Smooth muscle cell (in vitro differentiated cells): ENCODE results near the gene AGL. TPM values are rescaled to one million over a fixed set of nuclear protein-coding genes. Genes with fewer than 3 reads are reported as not detected.

Experiments
- DNase-seq: peaks from one replicate; lab custom pipeline; 2025; ENCODE audit not compliant: unreplicated experiment; lab: John Stamatoyannopoulos, UW
- H2AFZ ChIP-seq: fragments of 200-600 bp; sonication (generic); 2 replicates; pipeline ENCODE4 v1.6.0; 2016; ENCODE audit warnings: antibody characterized with exemption, low read depth, mild to moderate bottlenecking
- H3F3A ChIP-seq: fragments of 200-600 bp; sonication (generic); 2 replicates; pipeline ENCODE4 v1.6.0; 2017; ENCODE audit warnings: antibody characterized with exemption, low read depth
- H3K27ac ChIP-seq: fragments of 200-600 bp; sonication (generic); 2 replicates; pipeline ENCODE4 v1.5.1; 2016; ENCODE audit warnings: low read depth, mild to moderate bottlenecking
- H3K27me3 ChIP-seq: fragments of 200-600 bp; sonication (generic); 2 replicates; pipeline ENCODE4 v1.6.1; 2016; ENCODE audit warnings: low read depth, mild to moderate bottlenecking
- H3K36me3 ChIP-seq: fragments of 200-600 bp; sonication (generic); 2 replicates; pipeline ENCODE4 v1.5.1; 2016; ENCODE audit warnings: low read depth
- H3K4me1 ChIP-seq: fragments of 200-600 bp; sonication (generic); 2 replicates; pipeline ENCODE4 v1.5.1; 2016; ENCODE audit warnings: low read depth
- H3K4me2 ChIP-seq: fragments of 200-600 bp; sonication (generic); 2 replicates; pipeline ENCODE4 v1.6.0; 2016; ENCODE audit warnings: mild to moderate bottlenecking
- H3K4me3 ChIP-seq: fragments of 200-600 bp; sonication (generic); 2 replicates; pipeline ENCODE4 v1.5.1; 2016; ENCODE audit warnings: mild to moderate bottlenecking
- H3K79me2 ChIP-seq: fragments of 200-600 bp; sonication (generic); 2 replicates; pipeline ENCODE4 v1.6.0; 2016; ENCODE audit warnings: low read depth, mild to moderate bottlenecking
- H3K9ac ChIP-seq: fragments of 200-600 bp; sonication (generic); 2 replicates; pipeline ENCODE4 v1.6.0; 2016; ENCODE audit warnings: low read depth
- H3K9me3 ChIP-seq: fragments of 200-600 bp; sonication (generic); replicated peaks from 2 replicates; pipeline ENCODE4 v1.5.1; 2016; ENCODE audit warnings: low read depth
- H4K20me1 ChIP-seq: fragments of 200-600 bp; sonication (generic); 2 replicates; pipeline ENCODE4 v1.6.0; 2016; ENCODE audit warnings: low read depth
- CTCF ChIP-seq: fragments of 200-600 bp; sonication (generic); IDR thresholded peaks from 2 replicates; pipeline ENCODE4 v1.5.1; 2017; ENCODE audit warnings: borderline replicate concordance, mild to moderate bottlenecking, antibody characterized with exemption; ENCODE audit not compliant: insufficient read depth, poor library complexity, severe bottlenecking
- WGBS: methylation state at CpG from one replicate; pipeline ENCODE4 v1.1.7; 2016; ENCODE audit warnings: low lambda C conversion rate; 5-methylcytosine and 5-hydroxymethylcytosine counted together
- polyA plus RNA-seq: library from polyadenylated mRNA; unstranded; fragments of >200 nt; fragmentation: Nextera tagmentation; extraction: Ambion mirVana; gene quantifications from 2 replicates; pipeline ENCODE4 v1.2.1, GENCODE V29; 2016
- total RNA-seq: library from RNA; depleted of rRNA; stranded (reverse); fragments of >200 nt; gene quantifications from 2 replicates; pipeline ENCODE4 v1.2.3, GENCODE V29; 2014

Gene AGL
- total and polyA plus RNA-seq, 2 experiments from 2014 or later: 5.1 to 18.3 TPM

GRCh38 chr1:99814373-99814900 is 35.7 kb upstream of the AGL start:
- no peaks in the 10 kb centered on the region for H4K20me1 ChIP-seq
- no peak overlapping the region for H3K9ac ChIP-seq
- no peak overlapping the region for H2AFZ ChIP-seq
- H3K36me3 ChIP-seq: no peaks in the 10 kb centered on the region
- no peaks in the 10 kb centered on the region for H3K27me3 ChIP-seq
- H3K27ac ChIP-seq: peak overlapping the region; percentile 53
- 74% methylated on average over 3 of the region's 3 CpGs for WGBS
- H3K79me2 ChIP-seq: no peaks in the 10 kb centered on the region
- no peaks in the 10 kb centered on the region for H3K9me3 ChIP-seq
- no peak overlapping the region for H3K4me2 ChIP-seq
- TF ChIP-seq CTCF: no peak
- H3K4me3 ChIP-seq: no peak overlapping the region
- peaks cover 4% of the 10 kb centered on the region for H3K4me1 ChIP-seq
- DNase-seq: no peak
- no peaks in the 10 kb centered on the region for H3F3A ChIP-seq

- H3K36me3 ChIP-seq: no peaks in the 10 kb centered on the region
- 81% methylated on average over 8 of the region's 8 CpGs for WGBS
- no peak for TF ChIP-seq CTCF
- H3K4me3 ChIP-seq: no peak overlapping the region
- H3K9me3 ChIP-seq: no peaks in the 10 kb centered on the region
- no peak overlapping the region for H3K9ac ChIP-seq
- no peak for DNase-seq
- peaks cover 4% of the 10 kb centered on the region for H3K4me1 ChIP-seq
- no peak overlapping the region for H2AFZ ChIP-seq
- H4K20me1 ChIP-seq: no peaks in the 10 kb centered on the region
- H3K27ac ChIP-seq: no peak overlapping the region
- no peak overlapping the region for H3K4me2 ChIP-seq
- H3F3A ChIP-seq: no peaks in the 10 kb centered on the region
- H3K79me2 ChIP-seq: no peaks in the 10 kb centered on the region
- no peaks in the 10 kb centered on the region for H3K27me3 ChIP-seq
These were observed 33.5 kb upstream of the AGL start for GRCh38 chr1:99816656-99817055.

GRCh38 chr1:99818063-99818699 is 32.0 kb upstream of the AGL start:
- Histone ChIP-seq H3K27me3 (no peaks in the 10 kb centered on the region), H3K79me2 (no peaks in the 10 kb centered on the region), H3K27ac (no peak overlapping the region), H2AFZ (no peak overlapping the region), H3K9ac (no peak overlapping the region), H4K20me1 (no peaks in the 10 kb centered on the region), H3K9me3 (no peaks in the 10 kb centered on the region), H3K4me3 (no peak overlapping the region), H3K36me3 (no peaks in the 10 kb centered on the region), H3K4me2 (no peak overlapping the region), H3F3A (no peaks in the 10 kb centered on the region), H3K4me1 (peaks cover 4% of the 10 kb centered on the region)
- no peak for TF ChIP-seq CTCF
- WGBS: 93% methylated on average over 3 of the region's 3 CpGs
- no peak for DNase-seq

- H3K4me3 ChIP-seq: no peak overlapping the region
- no peaks in the 10 kb centered on the region for H3K79me2 ChIP-seq
- H3K36me3 ChIP-seq: no peaks in the 10 kb centered on the region
- no peak overlapping the region for H3K27ac ChIP-seq
- H3F3A ChIP-seq: no peaks in the 10 kb centered on the region
- no peaks in the 10 kb centered on the region for H3K4me1 ChIP-seq
- H3K9ac ChIP-seq: no peak overlapping the region
- H3K27me3 ChIP-seq: no peaks in the 10 kb centered on the region
- no peak overlapping the region for H2AFZ ChIP-seq
- no peak for TF ChIP-seq CTCF
- DNase-seq: no peak
- 61% methylated on average over 4 of the region's 4 CpGs for WGBS
- no peaks in the 10 kb centered on the region for H3K9me3 ChIP-seq
- no peak overlapping the region for H3K4me2 ChIP-seq
- H4K20me1 ChIP-seq: no peaks in the 10 kb centered on the region
These were observed 29.6 kb upstream of the AGL start for GRCh38 chr1:99820546-99820945.
